GM12878 (cell line): ENCODE measurements around the gene HADHA.

Experiments
- BCLAF1 ChIP-seq: fragments of 450-650 bp; IDR thresholded peaks from 2 replicates; pipeline ENCODE4 v1.6.1; 2017; ENCODE audit warnings: antibody characterized with exemption, mild to moderate bottlenecking, moderate library complexity
- CHD4 ChIP-seq: fragments of 200-600 bp; sonication (generic); IDR thresholded peaks from 2 replicates; pipeline ENCODE4 v1.6.1; 2016; ENCODE audit warnings: mild to moderate bottlenecking
- CTCF ChIP-seq, 3 experiments: IDR thresholded peaks in 2 of 3; conservative IDR thresholded peaks in 1 of 3; 2 replicates each; pipeline ENCODE4 v1.5.1; 2011; ENCODE audit warnings: low read depth in 3 of 3, low read length in 3 of 3, mild to moderate bottlenecking in 3 of 3, control low read depth in 2 of 3, moderate library complexity in 2 of 3, inconsistent platforms in 1 of 3, mixed read lengths in 1 of 3; ENCODE audit not compliant: control insufficient read depth in 2 of 3, insufficient read depth in 1 of 3; ENCODE audit errors: extremely low read depth in 1 of 3
- POLR2AphosphoS5 ChIP-seq: IDR thresholded peaks from 2 replicates; pipeline ENCODE4 v1.6.1; 2011; ENCODE audit warnings: mild to moderate bottlenecking, low read length, inconsistent platforms

DNA sequence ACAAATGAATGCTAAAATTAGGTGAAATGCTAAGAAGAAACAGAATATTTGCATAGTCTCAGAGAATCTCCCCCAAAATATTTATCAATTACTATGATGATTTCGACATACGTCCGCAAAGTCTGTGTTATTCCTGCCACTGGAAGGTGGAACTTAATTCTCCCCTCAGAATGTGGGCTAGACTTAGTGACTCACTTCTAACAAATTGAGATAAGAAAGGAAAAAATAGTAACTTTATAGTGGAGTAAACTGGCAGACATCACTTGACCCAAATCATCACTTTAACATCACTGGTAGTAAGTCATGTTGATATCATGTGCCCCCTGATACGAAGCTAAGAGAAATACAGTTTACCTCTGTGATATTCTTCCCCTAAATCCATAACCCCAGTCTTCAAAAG lies 23.8 kb upstream of the HADHA start:
- TF ChIP-seq CHD4 = no peak
- no peak for TF ChIP-seq CTCF (IDR thresholded peaks at IDR 0.05 in 2 of 3, conservative IDR thresholded peaks at IDR 0.05 in 1 of 3; ENCODE audit: control insufficient read depth in 2 of 3, extremely low read depth in 1 of 3, insufficient read depth in 1 of 3, low read depth in 3 of 3, low read length in 3 of 3)
- TF ChIP-seq BCLAF1 = no peak
- TF ChIP-seq POLR2AphosphoS5 = no peak
